GM18505 (cell line): ENCODE data around the gene STK11.

Source experiments
- ATAC-seq: cut with Tn5 transposase; IDR thresholded peaks from one replicate; pipeline ENCODE4 v1.9.1; 2021; ENCODE audit not compliant: unreplicated experiment
- POLR2A ChIP-seq: IDR thresholded peaks from 4 replicates; pipeline ENCODE4 v1.6.1; 2011; ENCODE audit warnings: borderline replicate concordance; ENCODE audit not compliant: insufficient read depth, insufficient read length; ENCODE audit errors: extremely low read depth

The STK11 gene

DNA sequence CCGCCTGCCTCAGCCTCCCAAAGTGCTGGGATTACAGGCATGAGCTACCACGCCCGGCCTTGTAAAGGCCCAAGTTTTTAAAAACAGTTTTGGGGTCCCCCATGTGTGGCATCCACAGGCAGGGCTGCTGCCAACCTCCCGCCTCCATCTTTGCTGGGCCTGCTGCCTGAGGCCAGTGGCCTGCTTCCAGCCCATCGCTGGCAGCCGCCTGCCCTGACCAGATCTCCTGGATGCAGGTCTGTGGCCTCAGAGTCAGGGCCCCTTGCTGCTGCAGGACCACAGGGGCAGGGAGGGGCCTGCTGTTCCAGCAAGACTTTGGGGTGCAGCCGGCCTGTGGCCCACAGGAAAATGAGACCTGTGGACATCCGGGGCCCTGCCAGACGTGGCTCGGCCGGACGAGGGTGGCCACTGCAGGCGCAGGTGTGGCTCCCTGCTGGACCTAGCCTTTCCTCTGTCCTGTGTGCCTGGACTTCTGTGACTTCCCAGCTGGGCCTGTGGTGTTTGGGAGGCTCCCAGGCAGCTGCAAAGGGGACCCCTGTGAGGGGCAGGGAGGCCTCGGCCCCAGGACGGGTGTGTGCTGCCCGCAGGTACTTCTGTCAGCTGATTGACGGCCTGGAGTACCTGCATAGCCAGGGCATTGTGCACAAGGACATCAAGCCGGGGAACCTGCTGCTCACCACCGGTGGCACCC, 14.4 kb downstream of the STK11 start:
- no peak for ATAC-seq
- TF ChIP-seq POLR2A, result no peak

DNA sequence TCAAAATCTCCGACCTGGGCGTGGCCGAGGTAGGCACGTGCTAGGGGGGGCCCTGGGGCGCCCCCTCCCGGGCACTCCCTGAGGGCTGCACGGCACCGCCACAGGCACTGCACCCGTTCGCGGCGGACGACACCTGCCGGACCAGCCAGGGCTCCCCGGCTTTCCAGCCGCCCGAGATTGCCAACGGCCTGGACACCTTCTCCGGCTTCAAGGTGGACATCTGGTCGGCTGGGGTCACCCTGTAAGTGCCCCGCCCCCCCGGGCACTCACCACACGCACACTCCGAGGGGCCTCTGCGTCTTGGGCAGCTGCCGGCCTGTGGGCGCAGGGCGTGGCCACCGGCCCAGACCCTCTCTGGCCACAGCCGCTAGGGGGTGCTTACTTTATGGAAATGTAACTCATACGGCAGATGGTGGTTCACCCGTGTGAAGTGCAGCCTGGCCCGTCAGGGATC, 14.9 kb downstream of the STK11 start:
- no peak for TF ChIP-seq POLR2A
- no peak for ATAC-seq

DNA sequence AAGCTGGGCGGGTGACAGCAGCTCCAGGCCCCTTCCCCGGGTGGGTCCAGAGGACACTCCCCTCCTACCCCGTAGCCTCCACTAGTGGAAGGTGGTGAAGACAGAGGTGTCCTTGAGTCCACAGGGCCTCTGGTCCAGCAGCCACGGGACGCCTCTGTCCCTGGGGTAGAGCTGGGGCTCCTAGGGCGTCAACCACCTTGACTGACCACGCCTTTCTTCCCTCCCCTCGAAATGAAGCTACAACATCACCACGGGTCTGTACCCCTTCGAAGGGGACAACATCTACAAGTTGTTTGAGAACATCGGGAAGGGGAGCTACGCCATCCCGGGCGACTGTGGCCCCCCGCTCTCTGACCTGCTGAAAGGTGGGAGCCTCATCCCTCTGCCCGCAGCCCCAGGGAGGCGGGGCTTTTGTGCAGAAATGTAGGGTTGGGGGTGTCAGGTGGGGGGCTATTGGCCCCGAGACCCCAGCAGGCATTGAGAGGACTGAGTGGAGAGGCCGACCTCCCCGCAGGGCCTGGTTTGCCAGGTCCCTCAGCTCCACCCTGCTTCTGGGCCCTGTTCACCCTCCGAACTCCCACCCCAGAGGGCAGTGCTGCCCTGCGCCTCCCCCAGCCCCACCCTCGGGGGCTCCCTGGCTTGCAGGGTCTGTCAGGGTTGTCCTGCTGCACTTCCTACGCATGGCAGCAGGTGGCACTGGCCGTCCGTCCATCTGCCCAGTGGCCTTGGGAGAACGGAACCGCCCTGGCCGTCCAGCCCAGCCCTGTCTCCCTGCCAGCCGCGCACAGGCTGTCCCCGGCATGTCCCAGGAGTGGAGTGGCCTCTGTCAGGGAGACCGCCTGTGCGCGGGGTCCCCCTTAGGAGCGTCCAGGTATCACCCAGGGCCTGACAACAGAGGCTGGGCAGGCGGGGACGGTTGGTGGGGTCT, 15.7 kb downstream of the STK11 start:
- no peak for ATAC-seq
- no peak for TF ChIP-seq POLR2A

DNA sequence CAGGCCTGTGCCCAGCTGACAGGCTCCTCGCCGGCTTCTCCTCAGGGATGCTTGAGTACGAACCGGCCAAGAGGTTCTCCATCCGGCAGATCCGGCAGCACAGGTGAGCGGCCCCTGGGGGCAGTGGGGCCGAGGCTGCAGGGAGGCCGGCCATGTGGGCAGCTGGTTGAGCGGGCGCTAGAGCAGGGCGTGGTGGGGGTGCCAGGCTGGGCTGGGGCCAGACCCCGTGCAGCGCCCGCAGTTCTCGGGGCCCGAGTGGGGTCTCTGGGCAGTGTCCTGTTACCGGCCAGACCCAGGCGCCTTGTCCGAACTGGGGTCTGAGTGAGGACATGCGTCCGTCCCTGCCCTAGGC, 16.3 kb downstream of the STK11 start:
- no peak for ATAC-seq
- TF ChIP-seq POLR2A, result no peak

DNA sequence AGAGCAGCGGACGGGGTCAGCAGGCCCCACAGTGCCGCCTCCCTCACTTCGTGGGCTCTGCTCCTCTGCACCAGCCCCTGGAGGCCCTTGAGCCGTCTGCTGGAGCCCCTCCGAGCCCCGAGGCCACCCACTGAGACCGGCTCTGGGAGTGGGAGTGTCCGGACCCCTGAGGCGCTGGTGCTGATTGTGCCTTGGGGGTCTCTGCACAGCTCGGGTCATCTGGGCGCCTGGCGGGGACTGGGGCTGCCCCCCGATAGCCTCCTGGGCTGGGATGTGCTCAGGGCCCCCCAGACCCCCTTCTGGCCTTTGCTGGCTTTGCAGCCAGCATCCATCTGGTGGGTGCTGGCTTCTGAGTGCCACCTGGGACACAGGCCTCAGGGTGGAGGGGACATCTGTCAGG, 16.8 kb downstream of the STK11 start:
- ATAC-seq, result no peak
- no peak for TF ChIP-seq POLR2A

DNA sequence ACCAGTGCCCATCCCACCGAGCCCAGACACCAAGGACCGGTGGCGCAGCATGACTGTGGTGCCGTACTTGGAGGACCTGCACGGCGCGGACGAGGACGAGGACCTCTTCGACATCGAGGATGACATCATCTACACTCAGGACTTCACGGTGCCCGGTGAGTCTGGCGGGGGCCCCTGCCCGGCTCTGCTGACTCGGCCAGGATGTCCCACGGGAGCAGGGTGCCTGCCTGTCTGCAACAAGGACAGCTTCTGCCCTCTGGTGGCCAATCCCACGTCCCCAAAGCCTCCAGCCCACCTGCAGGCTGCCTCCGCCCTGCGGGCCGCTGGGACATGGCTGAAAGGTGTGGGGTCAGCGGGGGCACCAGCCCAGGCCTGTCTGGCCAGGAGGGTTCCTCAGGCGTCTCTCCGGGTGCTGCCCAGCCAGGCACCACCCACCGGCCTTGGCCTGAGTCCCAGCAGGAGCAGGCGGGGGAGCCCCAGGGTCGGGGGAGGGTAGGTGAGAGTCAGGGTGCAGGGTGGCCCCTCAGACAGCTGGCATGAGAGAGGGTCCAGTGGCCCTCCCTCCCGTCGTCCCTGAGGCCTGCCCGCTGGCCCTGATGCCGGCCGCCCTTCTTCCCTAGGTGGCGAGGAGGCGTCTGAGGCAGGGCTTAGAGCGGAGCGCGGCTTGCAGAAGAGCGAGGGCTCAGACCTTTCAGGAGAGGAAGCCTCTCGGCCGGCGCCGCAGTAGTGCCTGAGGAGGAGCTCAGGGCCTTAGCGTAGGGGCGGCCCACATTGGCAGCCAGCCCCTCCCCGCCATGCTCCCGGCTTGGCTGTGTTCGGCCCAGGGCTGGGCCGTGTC, 17.7 kb downstream of the STK11 start:
- no peak for TF ChIP-seq POLR2A
- no peak for ATAC-seq

DNA sequence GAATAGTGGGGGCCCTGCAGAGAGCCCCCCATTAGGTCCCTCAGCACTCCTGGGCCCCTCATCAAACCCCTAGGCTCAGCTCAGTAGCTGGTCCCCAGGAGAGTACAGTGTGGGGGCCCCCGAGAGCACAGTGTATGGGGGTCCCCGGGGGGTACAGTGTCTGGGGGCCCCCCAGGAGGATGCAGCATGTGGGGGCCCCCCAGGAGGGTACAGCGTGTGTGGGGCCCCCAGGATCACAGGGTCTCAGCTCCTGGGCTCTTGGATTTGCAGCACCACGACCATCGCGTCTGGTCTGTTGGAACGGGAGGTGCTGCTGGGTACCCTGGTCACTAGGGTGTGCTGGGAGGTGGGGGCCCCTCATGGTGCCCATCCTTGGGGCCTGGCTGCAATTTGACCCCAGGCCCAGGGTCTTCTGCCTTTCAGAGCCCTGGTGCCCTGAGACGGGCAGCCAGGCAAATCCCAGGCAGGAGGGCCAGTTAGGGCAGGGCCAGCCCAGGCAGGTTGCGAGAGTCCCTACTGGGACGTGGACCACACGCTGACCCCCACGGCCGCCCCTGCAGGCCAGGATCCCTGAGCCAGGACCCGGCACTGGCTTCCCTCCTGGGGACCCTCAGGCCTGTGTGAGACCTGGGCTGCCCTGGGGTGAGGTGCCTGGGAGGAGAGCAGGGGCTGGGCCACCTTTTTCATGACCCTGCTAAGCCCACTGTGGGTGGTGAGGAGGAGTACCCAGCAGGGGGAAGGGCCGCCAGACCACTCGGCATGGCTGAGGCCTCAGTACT, 18.7 kb downstream of the STK11 start:
- no peak for TF ChIP-seq POLR2A

DNA sequence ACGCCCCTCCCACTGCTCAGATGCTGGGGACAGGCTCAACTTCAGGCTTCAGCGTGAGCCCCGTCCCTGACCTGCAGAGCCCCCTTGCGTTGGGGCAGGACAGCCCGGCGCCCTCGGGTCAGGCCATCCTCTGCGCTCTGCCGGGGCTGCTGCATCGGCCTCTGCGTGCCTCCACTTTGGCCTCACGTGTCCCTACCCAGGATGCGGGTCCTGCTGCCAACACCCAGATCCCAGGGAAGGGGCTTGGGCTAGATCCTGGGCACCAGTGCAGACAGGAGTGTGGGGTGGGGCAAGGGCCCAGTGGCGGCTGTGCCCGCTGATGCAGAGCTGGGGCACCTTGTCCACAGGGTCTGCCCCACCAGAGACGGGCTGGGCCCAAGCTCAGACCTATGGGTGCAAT, 19.3 kb downstream of the STK11 start:
- TF ChIP-seq POLR2A, result no peak

More for the DNA sequence above, 18.7 kb downstream of the STK11 start:
- no peak for ATAC-seq

DNA sequence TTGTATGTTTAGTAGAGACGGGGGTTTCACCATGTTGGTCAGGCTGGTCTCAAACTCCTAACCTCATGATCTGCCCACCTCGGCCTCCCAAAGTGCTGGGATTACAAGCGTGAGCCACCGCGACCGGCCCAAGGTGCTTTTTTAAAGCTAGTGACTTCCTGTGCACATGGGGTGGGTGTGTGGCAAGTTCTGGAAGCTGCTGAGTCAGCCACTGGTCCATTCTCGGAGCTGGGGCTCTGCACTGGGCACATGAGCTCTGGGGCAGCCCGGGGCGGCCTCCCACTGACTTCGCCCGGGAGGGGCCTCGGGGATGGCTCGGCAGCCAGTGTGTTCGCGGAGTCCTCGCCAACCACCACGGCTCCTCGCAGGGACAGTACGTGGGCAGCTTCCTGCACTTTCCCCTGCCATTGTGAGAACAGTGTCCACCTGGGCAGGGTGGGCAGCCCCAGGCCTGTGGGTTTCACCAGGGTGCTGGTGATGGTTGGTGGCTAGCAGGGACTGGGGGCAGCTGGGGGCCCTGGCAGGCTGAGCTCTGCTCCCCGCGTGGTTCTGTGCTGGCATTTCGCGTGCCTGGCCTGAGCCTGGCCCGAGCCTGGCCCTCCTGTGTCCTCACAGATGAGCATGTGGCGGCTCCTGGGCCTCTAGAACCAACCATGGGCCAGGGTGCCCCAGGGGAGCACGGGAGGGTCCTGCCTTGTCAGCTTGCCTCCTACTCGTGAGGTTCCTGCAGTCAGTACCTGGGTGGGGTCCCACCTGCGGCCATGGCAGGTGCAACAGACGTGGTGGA, 20.1 kb downstream of the STK11 start:
- no peak for ATAC-seq
- no peak for TF ChIP-seq POLR2A

More for the DNA sequence above, 19.3 kb downstream of the STK11 start:
- ATAC-seq, result no peak

DNA sequence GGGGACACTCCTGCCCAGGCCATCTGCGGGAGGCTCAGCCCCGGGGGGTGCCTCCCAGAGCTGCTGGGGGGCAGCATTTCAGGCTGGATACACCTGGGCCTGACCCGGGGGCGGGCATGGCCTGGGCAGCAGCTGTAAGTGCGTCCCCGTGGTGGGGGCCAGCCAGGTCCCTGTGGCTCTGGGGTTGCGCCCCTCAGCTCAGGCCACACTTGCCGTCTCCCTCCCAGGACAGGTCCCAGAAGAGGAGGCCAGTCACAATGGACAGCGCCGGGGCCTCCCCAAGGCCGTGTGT, 20.6 kb downstream of the STK11 start:
- no peak for ATAC-seq
- no peak for TF ChIP-seq POLR2A

DNA sequence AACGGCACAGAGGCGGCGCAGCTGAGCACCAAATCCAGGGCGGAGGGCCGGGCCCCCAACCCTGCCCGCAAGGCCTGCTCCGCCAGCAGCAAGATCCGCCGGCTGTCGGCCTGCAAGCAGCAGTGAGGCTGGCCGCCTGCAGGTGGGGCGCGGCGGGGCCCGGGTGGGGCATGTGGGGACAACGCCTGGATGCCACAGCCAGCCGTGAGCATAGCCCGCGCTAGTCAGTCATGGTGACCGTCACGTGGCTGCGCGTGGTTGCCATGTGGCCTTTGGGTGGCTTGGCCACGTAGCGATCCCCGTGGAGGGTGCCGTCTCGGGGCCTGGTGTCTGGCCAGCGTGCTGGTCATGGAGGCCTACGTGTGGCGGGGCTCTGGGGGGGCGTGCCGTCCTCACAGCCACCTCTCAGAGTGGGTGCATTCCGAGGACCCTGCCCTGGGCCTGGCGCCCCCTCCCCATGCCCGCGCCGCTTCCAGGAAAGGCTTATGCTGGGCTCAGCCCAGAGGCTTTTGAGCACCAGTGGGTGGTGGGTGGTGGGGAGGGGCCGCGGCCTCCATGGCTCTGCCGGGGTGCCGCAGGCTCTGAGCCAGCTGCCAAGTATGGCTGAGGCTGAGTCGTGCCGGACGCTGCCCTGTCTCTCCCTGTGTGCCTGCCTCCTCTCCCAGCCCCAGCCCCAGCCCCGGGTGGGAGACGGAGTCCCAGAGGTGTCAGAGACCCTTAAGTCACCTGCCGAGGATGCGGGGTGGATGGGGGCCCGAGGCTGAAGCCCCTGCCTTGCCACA, 21.1 kb downstream of the STK11 start:
- ATAC-seq, result no peak
- TF ChIP-seq POLR2A, result no peak
